Uterus (tissue), 2 donors: ENCODE results near the gene RBM38.

ENCODE experiments used
- POLR2A ChIP-seq, 2 donors: fragments of 450-650 bp; IDR thresholded peaks; one replicate each; pipeline ENCODE4 v1.6.1; 2016; ENCODE audit warnings: antibody characterized with exemption in 2 of 2, mild to moderate bottlenecking in 1 of 2, moderate library complexity in 1 of 2
- TF ChIP-seq, protein P1 (sequence below), 4 experiments: fragments of 200-600 bp in 2 of 4; fragments of 450-650 bp in 2 of 4; sonication (generic) in 2 of 4; IDR thresholded peaks; one replicate each; pipeline ENCODE4 v1.5.1; 2016 to 2019; ENCODE audit warnings: antibody characterized with exemption in 4 of 4, mild to moderate bottlenecking in 2 of 4, moderate library complexity in 1 of 4

DNA sequence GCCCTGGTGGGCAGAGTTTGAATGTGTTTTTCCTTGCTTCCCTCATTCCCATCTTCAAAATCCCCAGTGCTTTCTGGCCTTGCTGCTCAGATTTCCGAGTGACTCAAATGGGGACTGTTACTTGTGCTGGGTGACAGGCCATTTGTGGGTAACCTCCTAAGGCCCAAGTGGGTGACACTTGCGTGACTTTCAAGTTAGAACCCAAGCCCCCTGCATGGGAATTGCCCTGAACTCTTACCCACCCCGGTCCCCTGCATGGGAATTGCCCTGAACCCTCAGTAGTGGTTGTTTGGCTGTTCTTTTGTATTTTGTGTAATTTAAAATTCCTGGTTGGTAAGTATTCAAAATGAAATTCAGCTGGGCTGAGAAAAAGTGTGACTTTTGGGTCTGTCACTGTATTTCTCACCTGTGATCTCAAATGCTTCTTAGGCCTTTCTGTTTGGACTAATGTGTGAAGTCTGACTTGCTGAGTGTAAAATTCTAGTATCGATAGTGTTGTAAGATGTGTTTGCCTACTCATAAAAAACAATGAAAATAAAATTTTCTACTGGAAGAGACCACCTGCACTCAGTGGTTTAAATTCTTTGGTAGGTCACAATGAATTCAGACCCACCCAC is 12.4 kb upstream of the RBM38 start:
- TF ChIP-seq, protein P1, sequence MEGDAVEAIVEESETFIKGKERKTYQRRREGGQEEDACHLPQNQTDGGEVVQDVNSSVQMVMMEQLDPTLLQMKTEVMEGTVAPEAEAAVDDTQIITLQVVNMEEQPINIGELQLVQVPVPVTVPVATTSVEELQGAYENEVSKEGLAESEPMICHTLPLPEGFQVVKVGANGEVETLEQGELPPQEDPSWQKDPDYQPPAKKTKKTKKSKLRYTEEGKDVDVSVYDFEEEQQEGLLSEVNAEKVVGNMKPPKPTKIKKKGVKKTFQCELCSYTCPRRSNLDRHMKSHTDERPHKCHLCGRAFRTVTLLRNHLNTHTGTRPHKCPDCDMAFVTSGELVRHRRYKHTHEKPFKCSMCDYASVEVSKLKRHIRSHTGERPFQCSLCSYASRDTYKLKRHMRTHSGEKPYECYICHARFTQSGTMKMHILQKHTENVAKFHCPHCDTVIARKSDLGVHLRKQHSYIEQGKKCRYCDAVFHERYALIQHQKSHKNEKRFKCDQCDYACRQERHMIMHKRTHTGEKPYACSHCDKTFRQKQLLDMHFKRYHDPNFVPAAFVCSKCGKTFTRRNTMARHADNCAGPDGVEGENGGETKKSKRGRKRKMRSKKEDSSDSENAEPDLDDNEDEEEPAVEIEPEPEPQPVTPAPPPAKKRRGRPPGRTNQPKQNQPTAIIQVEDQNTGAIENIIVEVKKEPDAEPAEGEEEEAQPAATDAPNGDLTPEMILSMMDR (IDR thresholded peaks at IDR 0.05) = no peak
- TF ChIP-seq POLR2A (IDR thresholded peaks at IDR 0.05) = no peak
